OCI-LY1 (cell line): ENCODE data around the gene CHPF.

ENCODE experiments used
- H2AFZ ChIP-seq: fragments of 200-600 bp; sonication (generic), shearing (Covaris generic); 2 replicates; pipeline ENCODE4 v1.6.0; 2014; ENCODE audit warnings: antibody characterized with exemption, mild to moderate bottlenecking, low read length
- H3F3A ChIP-seq: fragments of 200-600 bp; sonication (generic), shearing (Covaris generic); 2 replicates; pipeline ENCODE4 v1.6.0; 2014; ENCODE audit warnings: mild to moderate bottlenecking, antibody characterized with exemption, low read length, moderate library complexity; ENCODE audit not compliant: insufficient read depth
- H3K27ac ChIP-seq: fragments of 200-600 bp; sonication (generic); 2 replicates; pipeline ENCODE4 v1.5.1; 2014; ENCODE audit warnings: low read length, mixed run types, mild to moderate bottlenecking, low read depth; ENCODE audit not compliant: poor library complexity, severe bottlenecking
- H3K27me3 ChIP-seq: fragments of 200-600 bp; sonication (generic); 2 replicates; pipeline ENCODE4 v1.6.0; 2014; ENCODE audit warnings: antibody characterized with exemption, mild to moderate bottlenecking, low read length, moderate library complexity; ENCODE audit not compliant: insufficient read depth
- H3K36me3 ChIP-seq: fragments of 200-600 bp; sonication (generic); 2 replicates; pipeline ENCODE4 v1.6.1; 2014; ENCODE audit warnings: mild to moderate bottlenecking, antibody characterized with exemption, low read length, moderate library complexity, mixed read lengths; ENCODE audit not compliant: insufficient read depth
- H3K4me1 ChIP-seq: fragments of 200-600 bp; sonication (generic); 2 replicates; pipeline ENCODE4 v1.5.1; 2014; ENCODE audit warnings: mild to moderate bottlenecking, low read length, moderate library complexity; ENCODE audit not compliant: insufficient read depth, severe bottlenecking
- H3K4me2 ChIP-seq: fragments of 200-600 bp; sonication (generic), shearing (Covaris generic); 2 replicates; pipeline ENCODE4 v1.6.1; 2014; ENCODE audit warnings: low read length
- H3K4me3 ChIP-seq: fragments of 200-600 bp; sonication (generic); 2 replicates; pipeline ENCODE4 v1.5.1; 2014; ENCODE audit warnings: low read length, low read depth, mild to moderate bottlenecking, mixed read lengths; ENCODE audit not compliant: poor library complexity, severe bottlenecking
- H3K79me2 ChIP-seq: fragments of 200-600 bp; shearing (Covaris generic); 2 replicates; pipeline ENCODE4 v1.6.1; 2016; ENCODE audit warnings: mixed run types, low read length, mixed read lengths; ENCODE audit not compliant: insufficient read depth
- H3K9ac ChIP-seq: fragments of 200-600 bp; sonication (generic), shearing (Covaris generic); 2 replicates; pipeline ENCODE4 v1.6.1; 2014; ENCODE audit warnings: mild to moderate bottlenecking, low read length, mixed read lengths
- H3K9me2 ChIP-seq: fragments of 200-600 bp; sonication (generic), shearing (Covaris generic); 2 replicates; pipeline ENCODE4 v1.6.1; 2014; ENCODE audit warnings: low read depth, mild to moderate bottlenecking, low read length, mixed read lengths
- H3K9me3 ChIP-seq: fragments of 200-600 bp; shearing (Covaris generic); 2 replicates; pipeline ENCODE4 v1.6.1; 2014; ENCODE audit warnings: low read length, mixed read lengths
- H4K20me1 ChIP-seq: fragments of 200-600 bp; sonication (generic), shearing (Covaris generic); 2 replicates; pipeline ENCODE4 v1.6.0; 2016; ENCODE audit warnings: mild to moderate bottlenecking, low read length; ENCODE audit not compliant: insufficient read depth
- CTCF ChIP-seq: fragments of 200-600 bp; sonication (generic), shearing (Covaris generic); IDR thresholded peaks from 2 replicates; pipeline ENCODE4 v1.5.1; 2017; ENCODE audit warnings: mild to moderate bottlenecking, antibody characterized with exemption, low read length, moderate library complexity, mixed read lengths
- EZH2 ChIP-seq: fragments of 200-600 bp; sonication (generic), shearing (Covaris generic); IDR thresholded peaks from 2 replicates; pipeline ENCODE4 v1.8.0; 2017; ENCODE audit warnings: borderline replicate concordance, mixed run types, mild to moderate bottlenecking, antibody characterized with exemption, low read length, moderate library complexity, mixed read lengths

Gene CHPF

GRCh38 chr2:219554350-219554749 lies 10.7 kb upstream of the CHPF start:
- no peaks in the 10 kb centered on the region for H3K9me2 ChIP-seq
- no peak overlapping the region for H3K4me3 ChIP-seq
- no peak overlapping the region for H3K27ac ChIP-seq
- no peak overlapping the region for H2AFZ ChIP-seq
- H3K9ac ChIP-seq = no peak overlapping the region
- H3K4me1 ChIP-seq = no peaks in the 10 kb centered on the region
- H3K79me2 ChIP-seq = no peaks in the 10 kb centered on the region
- no peaks in the 10 kb centered on the region for H3K9me3 ChIP-seq
- H4K20me1 ChIP-seq = no peaks in the 10 kb centered on the region
- no peaks in the 10 kb centered on the region for H3K36me3 ChIP-seq
- 0 out of 2 replicates have a peak, but pooled peaks cover 4% of the 10 kb centered on the region for H3K27me3 ChIP-seq
- no peak for TF ChIP-seq CTCF
- no peak for TF ChIP-seq EZH2
- no peak overlapping the region for H3K4me2 ChIP-seq
- H3F3A ChIP-seq = no peaks in the 10 kb centered on the region

GRCh38 chr2:219553463-219553963 lies 9.9 kb upstream of the CHPF start:
- no peak overlapping the region for H3K4me3 ChIP-seq
- H3K79me2 ChIP-seq = no peaks in the 10 kb centered on the region
- no peaks in the 10 kb centered on the region for H3K36me3 ChIP-seq
- TF ChIP-seq CTCF = no peak
- TF ChIP-seq EZH2 = no peak
- H3K9me2 ChIP-seq = no peaks in the 10 kb centered on the region
- H3K27ac ChIP-seq = no peak overlapping the region
- H3F3A ChIP-seq = no peaks in the 10 kb centered on the region
- H3K9ac ChIP-seq = no peak overlapping the region
- H3K9me3 ChIP-seq = no peaks in the 10 kb centered on the region
- H3K27me3 ChIP-seq = 0 out of 2 replicates have a peak, but pooled peaks cover 4% of the 10 kb centered on the region
- H4K20me1 ChIP-seq = no peaks in the 10 kb centered on the region
- no peak overlapping the region for H2AFZ ChIP-seq
- H3K4me2 ChIP-seq = no peak overlapping the region
- no peaks in the 10 kb centered on the region for H3K4me1 ChIP-seq

- H3K4me2 ChIP-seq = no peak overlapping the region
- 0 out of 2 replicates have a peak, but pooled peaks cover 4% of the 10 kb centered on the region for H3K27me3 ChIP-seq
- H3K79me2 ChIP-seq = no peaks in the 10 kb centered on the region
- no peaks in the 10 kb centered on the region for H3F3A ChIP-seq
- no peak overlapping the region for H2AFZ ChIP-seq
- H3K4me3 ChIP-seq = no peak overlapping the region
- H3K9ac ChIP-seq = no peak overlapping the region
- no peaks in the 10 kb centered on the region for H4K20me1 ChIP-seq
- no peak overlapping the region for H3K27ac ChIP-seq
- TF ChIP-seq EZH2 (no peak), CTCF (no peak)
- H3K36me3 ChIP-seq = no peaks in the 10 kb centered on the region
- no peaks in the 10 kb centered on the region for H3K9me3 ChIP-seq
- no peaks in the 10 kb centered on the region for H3K9me2 ChIP-seq
- H3K4me1 ChIP-seq = no peaks in the 10 kb centered on the region
Measured at GRCh38 chr2:219553168-219553417, 9.5 kb upstream of the CHPF start.
